Measurements from ENCODE around the gene AKAIN1. TPM values are rescaled to one million over a fixed set of nuclear protein-coding genes. Genes with fewer than 3 reads are reported as not detected.

AKAIN1 gene
- total and polyA plus RNA-seq, 10 of the 15 experiments (the other 5 are each of a cell fraction or from before 2014, with no cell fraction given): not detected

DNA sequence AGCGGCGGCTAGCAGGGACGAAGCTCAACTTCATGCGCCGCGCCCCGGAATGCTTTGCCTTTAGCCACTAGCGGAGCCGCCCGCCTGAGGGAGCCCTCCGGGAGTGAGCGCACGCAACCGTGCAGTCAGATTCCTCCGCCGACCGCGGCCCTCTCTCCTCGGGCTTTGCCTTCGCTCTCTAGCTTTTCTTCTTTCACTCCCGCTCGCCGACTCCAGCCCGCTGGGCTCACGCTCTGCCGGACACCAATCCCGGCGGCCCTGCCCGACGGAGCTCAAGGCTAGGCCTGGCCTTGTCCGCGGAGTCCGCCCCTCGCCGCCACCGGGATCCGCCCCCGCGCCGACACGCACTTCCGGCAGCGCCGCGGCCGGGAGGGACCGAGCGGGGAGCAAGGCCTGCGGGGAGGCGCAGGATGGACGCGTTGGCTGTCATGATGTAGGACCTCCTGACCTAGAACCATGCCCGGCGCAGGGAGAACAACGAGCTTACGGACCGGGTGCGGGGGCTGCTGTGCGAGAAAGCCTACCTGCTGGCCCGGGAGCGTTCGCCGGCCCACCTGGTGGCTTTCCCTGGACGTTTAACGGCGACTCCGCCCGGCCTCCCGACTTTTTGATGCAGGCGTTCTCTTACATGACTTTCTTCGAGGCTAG lies 40.8 kb upstream of the AKAIN1 start (continued):
- TF ChIP-seq, protein P1, sequence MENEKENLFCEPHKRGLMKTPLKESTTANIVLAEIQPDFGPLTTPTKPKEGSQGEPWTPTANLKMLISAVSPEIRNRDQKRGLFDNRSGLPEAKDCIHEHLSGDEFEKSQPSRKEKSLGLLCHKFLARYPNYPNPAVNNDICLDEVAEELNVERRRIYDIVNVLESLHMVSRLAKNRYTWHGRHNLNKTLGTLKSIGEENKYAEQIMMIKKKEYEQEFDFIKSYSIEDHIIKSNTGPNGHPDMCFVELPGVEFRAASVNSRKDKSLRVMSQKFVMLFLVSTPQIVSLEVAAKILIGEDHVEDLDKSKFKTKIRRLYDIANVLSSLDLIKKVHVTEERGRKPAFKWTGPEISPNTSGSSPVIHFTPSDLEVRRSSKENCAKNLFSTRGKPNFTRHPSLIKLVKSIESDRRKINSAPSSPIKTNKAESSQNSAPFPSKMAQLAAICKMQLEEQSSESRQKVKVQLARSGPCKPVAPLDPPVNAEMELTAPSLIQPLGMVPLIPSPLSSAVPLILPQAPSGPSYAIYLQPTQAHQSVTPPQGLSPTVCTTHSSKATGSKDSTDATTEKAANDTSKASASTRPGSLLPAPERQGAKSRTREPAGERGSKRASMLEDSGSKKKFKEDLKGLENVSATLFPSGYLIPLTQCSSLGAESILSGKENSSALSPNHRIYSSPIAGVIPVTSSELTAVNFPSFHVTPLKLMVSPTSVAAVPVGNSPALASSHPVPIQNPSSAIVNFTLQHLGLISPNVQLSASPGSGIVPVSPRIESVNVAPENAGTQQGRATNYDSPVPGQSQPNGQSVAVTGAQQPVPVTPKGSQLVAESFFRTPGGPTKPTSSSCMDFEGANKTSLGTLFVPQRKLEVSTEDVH (IDR thresholded peaks at IDR 0.05; ENCODE audit: low read depth, partially characterized antibody): peak; percentile 66
- TF ChIP-seq BHLHE40 (IDR thresholded peaks at IDR 0.05; ENCODE audit: borderline replicate concordance in 1 of 2, low read depth in 2 of 2, low read length in 1 of 2) (peak; percentile 4 to 80; a peak in 2 of 4 replicates), HCFC1 (IDR thresholded peaks at IDR 0.05; ENCODE audit: low read length) (peak; percentile 62), BACH1 (IDR thresholded peaks at IDR 0.05; ENCODE audit: borderline replicate concordance) (peak; percentile 46; the same call in 1 of the 2 replicates), IKZF2 (IDR thresholded peaks at IDR 0.05) (peak in 1 of 2 experiments; percentile 75; a peak in 2 of 4 replicates), BCL11A (IDR thresholded peaks at IDR 0.05; ENCODE audit: low read depth, low read length) (peak; percentile 3; the same call in 1 of the 2 replicates), CHD1 (IDR thresholded peaks at IDR 0.05; ENCODE audit: low read depth, low read length) (no peak), POLR2AphosphoS2 (IDR thresholded peaks at IDR 0.05; ENCODE audit: low read depth, low read length) (peak; percentile 58), FOXM1 (IDR thresholded peaks at IDR 0.05; ENCODE audit: low read depth, low read length) (peak; percentile 47; the same call in 1 of the 2 replicates), SIN3A (IDR thresholded peaks at IDR 0.05; ENCODE audit: low read depth, low read length) (0 out of 2 replicates have a peak, but pooled peaks have one; percentile 31), YBX1 (IDR thresholded peaks at IDR 0.05) (no peak), ZSCAN29 (IDR thresholded peaks at IDR 0.05) (no peak)
- TF ChIP-seq, protein P2, sequence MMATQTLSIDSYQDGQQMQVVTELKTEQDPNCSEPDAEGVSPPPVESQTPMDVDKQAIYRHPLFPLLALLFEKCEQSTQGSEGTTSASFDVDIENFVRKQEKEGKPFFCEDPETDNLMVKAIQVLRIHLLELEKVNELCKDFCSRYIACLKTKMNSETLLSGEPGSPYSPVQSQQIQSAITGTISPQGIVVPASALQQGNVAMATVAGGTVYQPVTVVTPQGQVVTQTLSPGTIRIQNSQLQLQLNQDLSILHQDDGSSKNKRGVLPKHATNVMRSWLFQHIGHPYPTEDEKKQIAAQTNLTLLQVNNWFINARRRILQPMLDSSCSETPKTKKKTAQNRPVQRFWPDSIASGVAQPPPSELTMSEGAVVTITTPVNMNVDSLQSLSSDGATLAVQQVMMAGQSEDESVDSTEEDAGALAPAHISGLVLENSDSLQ (IDR thresholded peaks at IDR 0.05): peak; percentile 37; the same call in 1 of the 2 replicates
- TF ChIP-seq, protein P3, sequence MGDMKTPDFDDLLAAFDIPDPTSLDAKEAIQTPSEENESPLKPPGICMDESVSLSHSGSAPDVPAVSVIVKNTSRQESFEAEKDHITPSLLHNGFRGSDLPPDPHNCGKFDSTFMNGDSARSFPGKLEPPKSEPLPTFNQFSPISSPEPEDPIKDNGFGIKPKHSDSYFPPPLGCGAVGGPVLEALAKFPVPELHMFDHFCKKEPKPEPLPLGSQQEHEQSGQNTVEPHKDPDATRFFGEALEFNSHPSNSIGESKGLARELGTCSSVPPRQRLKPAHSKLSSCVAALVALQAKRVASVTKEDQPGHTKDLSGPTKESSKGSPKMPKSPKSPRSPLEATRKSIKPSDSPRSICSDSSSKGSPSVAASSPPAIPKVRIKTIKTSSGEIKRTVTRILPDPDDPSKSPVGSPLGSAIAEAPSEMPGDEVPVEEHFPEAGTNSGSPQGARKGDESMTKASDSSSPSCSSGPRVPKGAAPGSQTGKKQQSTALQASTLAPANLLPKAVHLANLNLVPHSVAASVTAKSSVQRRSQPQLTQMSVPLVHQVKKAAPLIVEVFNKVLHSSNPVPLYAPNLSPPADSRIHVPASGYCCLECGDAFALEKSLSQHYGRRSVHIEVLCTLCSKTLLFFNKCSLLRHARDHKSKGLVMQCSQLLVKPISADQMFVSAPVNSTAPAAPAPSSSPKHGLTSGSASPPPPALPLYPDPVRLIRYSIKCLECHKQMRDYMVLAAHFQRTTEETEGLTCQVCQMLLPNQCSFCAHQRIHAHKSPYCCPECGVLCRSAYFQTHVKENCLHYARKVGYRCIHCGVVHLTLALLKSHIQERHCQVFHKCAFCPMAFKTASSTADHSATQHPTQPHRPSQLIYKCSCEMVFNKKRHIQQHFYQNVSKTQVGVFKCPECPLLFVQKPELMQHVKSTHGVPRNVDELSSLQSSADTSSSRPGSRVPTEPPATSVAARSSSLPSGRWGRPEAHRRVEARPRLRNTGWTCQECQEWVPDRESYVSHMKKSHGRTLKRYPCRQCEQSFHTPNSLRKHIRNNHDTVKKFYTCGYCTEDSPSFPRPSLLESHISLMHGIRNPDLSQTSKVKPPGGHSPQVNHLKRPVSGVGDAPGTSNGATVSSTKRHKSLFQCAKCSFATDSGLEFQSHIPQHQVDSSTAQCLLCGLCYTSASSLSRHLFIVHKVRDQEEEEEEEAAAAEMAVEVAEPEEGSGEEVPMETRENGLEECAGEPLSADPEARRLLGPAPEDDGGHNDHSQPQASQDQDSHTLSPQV (IDR thresholded peaks at IDR 0.05): no peak
- TF ChIP-seq, protein P4, sequence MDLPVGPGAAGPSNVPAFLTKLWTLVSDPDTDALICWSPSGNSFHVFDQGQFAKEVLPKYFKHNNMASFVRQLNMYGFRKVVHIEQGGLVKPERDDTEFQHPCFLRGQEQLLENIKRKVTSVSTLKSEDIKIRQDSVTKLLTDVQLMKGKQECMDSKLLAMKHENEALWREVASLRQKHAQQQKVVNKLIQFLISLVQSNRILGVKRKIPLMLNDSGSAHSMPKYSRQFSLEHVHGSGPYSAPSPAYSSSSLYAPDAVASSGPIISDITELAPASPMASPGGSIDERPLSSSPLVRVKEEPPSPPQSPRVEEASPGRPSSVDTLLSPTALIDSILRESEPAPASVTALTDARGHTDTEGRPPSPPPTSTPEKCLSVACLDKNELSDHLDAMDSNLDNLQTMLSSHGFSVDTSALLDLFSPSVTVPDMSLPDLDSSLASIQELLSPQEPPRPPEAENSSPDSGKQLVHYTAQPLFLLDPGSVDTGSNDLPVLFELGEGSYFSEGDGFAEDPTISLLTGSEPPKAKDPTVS (IDR thresholded peaks at IDR 0.05; ENCODE audit: low read depth, low read length): 0 out of 2 replicates have a peak, but pooled peaks have one; percentile 43
- TF ChIP-seq, protein P5, sequence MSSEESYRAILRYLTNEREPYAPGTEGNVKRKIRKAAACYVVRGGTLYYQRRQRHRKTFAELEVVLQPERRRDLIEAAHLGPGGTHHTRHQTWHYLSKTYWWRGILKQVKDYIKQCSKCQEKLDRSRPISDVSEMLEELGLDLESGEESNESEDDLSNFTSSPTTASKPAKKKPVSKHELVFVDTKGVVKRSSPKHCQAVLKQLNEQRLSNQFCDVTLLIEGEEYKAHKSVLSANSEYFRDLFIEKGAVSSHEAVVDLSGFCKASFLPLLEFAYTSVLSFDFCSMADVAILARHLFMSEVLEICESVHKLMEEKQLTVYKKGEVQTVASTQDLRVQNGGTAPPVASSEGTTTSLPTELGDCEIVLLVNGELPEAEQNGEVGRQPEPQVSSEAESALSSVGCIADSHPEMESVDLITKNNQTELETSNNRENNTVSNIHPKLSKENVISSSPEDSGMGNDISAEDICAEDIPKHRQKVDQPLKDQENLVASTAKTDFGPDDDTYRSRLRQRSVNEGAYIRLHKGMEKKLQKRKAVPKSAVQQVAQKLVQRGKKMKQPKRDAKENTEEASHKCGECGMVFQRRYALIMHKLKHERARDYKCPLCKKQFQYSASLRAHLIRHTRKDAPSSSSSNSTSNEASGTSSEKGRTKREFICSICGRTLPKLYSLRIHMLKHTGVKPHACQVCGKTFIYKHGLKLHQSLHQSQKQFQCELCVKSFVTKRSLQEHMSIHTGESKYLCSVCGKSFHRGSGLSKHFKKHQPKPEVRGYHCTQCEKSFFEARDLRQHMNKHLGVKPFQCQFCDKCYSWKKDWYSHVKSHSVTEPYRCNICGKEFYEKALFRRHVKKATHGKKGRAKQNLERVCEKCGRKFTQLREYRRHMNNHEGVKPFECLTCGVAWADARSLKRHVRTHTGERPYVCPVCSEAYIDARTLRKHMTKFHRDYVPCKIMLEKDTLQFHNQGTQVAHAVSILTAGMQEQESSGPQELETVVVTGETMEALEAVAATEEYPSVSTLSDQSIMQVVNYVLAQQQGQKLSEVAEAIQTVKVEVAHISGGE (CRISPR knock-in tag; IDR thresholded peaks at IDR 0.05): peak; percentile 86

Data from GM12878 (cell line).